ENCODE results near the gene B9D1. TPM values are rescaled to one million over a fixed set of nuclear protein-coding genes. Genes with fewer than 3 reads are reported as not detected.

Gene B9D1
- total RNA-seq, result 20.0 and 22.6 TPM in 2 replicates

GRCh38 chr17:19362277-19363113, at the start of gene B9D1:
Gene B9D1, minus strand, starts transcription at chr17:19362723. Its CDS starts 154 bp downstream, at chr17:19362569.
- no peak for DNase-seq (ENCODE audit: extremely low read depth, low read depth, low spot score)

GRCh38 chr17:19411631-19412030, 49.1 kb upstream of the B9D1 start:
- no peak for DNase-seq (ENCODE audit: extremely low read depth, low read depth, low spot score)

DNA sequence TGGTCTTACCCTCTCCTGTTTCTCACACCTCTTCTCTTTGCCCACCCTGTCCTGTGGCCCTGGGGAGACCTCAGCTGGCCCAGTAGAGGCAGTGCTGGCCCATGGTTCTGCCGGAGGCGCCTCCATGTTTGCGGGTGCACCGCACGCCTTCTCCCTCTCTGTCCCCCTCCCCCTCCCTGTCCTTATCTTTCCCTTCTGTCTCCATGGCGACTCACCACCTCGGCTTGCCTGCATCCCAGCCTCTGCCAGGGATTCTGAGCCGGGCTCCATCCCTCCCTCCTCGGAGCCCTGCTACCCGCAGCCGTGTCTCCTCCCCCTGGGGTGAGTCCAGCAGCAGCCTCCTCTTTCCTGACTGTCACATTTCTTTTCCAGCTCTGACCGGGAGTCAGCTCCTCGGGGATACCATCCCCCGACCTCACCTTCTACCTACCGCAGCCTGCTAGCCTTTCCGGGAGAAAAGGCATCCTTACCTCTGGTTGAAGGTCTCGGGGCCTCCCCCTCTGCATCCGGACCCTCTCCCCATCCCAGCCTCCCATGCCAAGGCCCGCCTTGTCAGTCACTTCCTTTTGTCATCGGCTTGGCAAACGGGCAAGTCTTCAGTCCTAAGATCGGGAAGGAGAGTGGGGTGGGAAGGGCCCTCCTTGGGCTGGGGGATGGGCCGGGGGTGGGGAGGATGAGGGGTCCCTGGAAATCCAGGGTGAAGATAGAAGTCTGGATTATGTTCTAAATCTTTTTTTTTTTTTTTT, 48.5 kb upstream of the B9D1 start, which contains the start of gene RNF112:
Gene RNF112, plus strand, starts transcription at position 358 of the 746 bp plus-strand sequence. Its CDS starts 177 bp downstream, at position 535.
- no peak for DNase-seq (ENCODE audit: extremely low read depth, low read depth, low spot score)

- DNase-seq (ENCODE audit: extremely low read depth, low read depth, low spot score), result no peak
Measured at GRCh38 chr17:19410091-19410490, 47.6 kb upstream of the B9D1 start.

DNA sequence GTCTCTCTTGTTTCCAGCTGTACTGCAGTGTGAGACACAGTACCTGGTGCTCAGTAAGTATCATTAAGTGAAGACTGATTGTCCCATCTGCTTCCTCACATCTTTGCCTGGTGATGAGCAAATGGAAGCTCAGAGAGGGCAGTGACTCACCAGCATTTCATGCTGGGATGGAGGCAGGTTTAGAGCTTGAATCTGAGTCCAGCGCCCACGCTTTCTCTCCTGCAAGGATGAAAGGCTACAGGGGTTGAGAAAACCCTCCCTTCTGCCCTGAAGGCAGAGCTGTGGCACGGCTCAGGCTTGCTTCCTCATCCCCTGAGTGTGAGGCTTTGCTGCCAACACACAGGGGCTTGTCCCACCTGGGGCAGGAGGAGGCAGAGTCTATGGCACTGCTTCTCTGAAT, 47.0 kb upstream of the B9D1 start:
- no peak for DNase-seq (ENCODE audit: extremely low read depth, low read depth, low spot score)

DNA sequence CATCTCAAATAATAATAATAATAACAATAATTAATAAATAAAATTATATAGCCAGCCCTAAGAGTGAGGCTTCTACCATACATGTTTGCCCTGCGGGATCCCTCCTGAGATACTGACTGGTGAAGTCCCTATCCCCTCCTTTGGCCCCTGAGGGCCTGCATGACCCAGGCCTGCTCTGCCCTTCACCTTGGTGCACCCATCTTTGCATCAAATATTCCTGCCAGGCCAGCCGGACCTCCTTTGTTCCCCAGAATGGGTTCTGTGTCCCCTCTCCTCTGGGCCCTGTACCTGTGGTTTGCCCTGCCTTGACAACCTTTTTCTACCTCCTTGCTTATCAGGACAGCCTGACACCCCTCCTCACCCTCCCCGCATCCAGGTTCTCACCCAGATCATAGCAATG, 46.5 kb upstream of the B9D1 start:
- DNase-seq (ENCODE audit: extremely low read depth, low read depth, low spot score), result no peak

DNA sequence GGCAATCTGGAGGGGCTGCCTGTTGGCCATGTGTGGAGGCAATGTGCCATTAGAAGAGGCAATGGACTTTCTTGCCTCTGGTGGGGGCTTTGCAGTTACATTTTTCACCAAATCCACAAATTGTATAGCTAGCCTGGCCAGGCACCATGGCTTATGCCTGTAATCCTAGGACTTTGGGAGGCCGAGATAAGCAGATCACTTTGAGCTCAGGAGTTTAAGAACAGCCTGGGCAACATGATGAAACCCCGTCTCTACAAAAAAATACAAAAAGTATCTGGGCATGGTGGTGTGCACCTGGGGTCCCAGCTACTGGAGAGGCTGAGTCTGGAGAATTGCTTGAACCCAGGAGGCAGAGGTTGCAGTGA, 45.8 kb upstream of the B9D1 start:
- DNase-seq (ENCODE audit: extremely low read depth, low read depth, low spot score), result no peak

DNA sequence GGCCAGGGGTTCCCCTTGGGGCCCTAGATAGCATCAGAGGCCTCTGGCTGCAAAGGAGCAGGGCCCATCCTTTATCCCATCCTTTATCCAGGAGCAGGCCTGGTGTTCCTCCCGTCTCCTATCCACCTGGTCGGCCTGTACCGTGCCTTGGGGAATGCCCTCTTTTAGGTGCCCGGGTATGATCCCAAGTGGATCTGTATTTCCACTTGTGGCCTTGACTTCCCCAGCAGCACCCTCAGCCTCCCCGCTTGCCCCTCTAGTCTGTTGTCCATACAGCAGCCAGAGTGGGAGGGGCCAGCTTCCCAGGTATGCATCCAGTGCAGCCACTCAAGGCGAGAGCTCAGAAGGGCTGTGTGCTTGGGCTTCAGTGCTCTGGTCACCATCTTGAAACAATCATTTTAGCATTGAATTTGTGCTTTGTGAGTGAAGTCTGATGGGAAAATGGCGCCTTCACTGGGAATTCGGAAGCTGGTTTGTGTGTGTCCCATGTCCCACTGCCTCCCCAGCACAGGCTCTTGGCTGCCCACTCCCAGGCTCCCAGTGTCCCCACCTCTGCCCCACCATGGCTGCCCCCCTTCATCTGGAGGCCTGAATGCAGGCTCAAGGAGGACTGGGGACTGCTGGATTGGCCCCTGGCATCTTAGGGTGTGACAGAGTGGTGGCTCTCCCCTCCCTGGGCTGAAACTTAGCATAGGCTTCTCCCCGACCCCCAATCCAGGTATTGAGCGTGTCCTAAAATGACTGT, 45.2 kb upstream of the B9D1 start:
- no peak for DNase-seq (ENCODE audit: extremely low read depth, low read depth, low spot score)

DNA sequence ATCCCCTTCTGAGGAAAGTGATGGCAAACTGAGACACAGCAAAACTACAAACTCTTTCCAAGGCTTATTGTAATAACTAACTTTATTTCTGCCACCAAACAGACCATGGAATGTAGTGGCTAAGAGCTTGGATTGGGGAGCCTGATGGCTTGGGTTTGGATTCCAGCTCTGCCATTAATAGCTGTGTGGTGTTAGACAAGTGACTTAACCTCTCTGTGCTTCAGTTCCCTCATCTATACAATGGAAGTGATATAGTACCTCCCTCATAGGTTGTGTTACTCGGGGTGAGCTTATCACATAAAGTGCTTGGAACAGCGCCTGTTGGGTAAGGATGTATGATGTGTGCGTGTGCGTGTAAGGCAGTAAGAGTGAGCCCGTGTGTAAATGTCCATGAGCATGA, 42.6 kb upstream of the B9D1 start:
- no peak for DNase-seq (ENCODE audit: extremely low read depth, low read depth, low spot score)

GRCh38 chr17:19404264-19404663, 41.7 kb upstream of the B9D1 start:
- no peak for DNase-seq (ENCODE audit: extremely low read depth, low read depth, low spot score)

- no peak for DNase-seq (ENCODE audit: extremely low read depth, low read depth, low spot score)
Measured at GRCh38 chr17:19403021-19403420, 40.5 kb upstream of the B9D1 start.

GRCh38 chr17:19402171-19402570, 39.6 kb upstream of the B9D1 start:
- DNase-seq (ENCODE audit: extremely low read depth, low read depth, low spot score), result no peak

GRCh38 chr17:19401321-19402010, 38.9 kb upstream of the B9D1 start:
- DNase-seq (ENCODE audit: extremely low read depth, low read depth, low spot score), result no peak

DNA sequence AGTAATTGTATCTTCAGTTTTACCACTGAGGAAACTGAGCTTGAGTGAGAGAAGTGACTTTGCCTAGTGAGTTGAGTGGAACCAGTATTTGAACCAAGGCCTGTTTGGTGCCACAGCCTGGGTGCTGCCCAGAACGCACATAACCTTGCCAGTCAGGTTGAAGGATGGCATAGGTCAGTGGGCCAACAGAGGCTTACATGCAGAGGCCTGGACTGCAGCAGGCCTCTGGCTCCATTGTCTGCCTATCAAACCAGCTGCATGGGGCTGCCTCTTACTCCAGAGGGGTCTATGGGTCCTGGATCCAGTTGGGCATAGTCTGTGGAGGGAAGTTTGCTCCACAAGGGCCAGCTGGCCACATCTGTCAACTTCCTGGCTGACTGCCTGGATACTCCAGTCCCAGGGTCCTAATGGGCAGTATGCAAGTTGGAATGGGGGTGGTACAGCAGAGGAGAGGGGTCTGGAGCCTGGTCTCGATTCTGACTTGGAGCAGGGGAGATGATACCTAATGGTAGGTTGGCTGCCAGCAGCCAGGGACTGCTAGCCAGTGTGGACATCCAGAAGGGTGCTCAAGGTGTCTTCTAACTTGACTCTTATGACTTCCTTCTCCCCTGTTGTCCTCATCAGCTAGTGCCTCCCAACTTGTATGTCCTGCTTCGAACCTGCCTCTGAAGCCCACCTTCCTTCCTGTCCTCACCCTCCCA, 37.4 kb upstream of the B9D1 start:
- DNase-seq (ENCODE audit: extremely low read depth, low read depth, low spot score), result no peak

DNA sequence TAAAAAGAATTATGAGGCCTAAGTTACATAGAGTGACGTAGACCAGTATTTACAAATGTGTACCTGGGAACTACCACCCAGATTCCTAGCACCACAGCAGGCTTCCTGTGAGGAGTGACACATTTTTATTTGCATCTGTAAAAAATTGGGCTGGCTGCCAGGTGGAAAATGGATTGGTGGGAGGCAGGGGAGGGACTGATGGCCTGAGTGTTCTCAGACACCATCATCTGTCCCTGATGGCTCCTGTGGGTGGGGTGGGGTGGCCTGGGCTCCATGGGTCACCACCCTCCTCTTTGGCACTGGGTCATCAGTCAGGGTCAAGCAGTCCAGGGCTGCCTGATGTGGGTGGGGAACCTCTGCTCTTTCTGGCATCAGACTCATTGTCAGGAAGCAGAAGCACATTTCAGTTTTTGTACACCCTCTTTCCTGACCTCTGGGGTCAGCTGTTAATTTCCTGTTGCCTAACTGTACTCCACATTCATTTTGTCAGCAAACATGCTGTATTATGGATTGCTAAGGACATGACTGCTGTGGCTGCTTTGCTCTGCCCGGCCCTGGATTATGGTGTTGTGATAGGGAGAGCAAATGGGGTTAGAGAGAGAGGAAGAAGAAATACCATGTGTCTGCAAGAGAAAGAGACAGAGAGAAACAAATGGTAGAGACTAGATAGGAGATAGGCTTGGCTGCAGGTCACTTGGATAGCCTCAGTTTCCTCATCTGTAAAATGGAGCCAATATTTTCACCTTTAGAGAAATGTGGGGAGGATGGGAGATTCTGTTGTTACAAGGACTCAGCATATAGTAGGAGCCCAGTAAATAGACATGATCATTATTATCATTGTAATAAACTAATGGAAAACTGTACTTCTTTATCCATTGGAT, 36.0 kb upstream of the B9D1 start:
- peak; percentile 65 for DNase-seq (ENCODE audit: extremely low read depth, low read depth, low spot score)

DNA sequence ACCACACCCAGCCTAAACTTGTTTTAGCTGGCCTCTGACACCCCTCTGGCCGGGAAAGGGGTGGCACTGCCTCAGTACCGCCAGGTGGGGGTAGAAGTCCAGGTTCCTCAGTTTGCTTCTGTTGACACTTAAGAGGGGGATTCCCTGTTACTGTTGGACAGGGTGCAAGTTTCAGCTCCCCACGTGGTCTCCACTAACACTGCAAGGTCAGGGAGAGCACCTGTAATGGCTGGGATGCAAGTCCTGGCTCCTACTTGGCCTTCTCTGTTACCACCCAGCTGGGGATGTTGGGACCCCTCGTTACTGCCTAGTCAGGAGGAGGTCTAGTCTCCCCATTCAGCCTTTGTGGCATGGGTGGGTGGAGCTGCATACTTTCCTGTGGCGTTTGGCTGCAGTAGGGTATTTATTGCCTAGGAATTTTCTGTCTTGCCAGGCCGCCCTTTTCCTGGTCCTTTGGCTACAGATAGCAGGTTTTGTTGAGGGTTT, 35.1 kb upstream of the B9D1 start:
- DNase-seq (ENCODE audit: extremely low read depth, low read depth, low spot score), result no peak

GRCh38 chr17:19392303-19392702, 29.8 kb upstream of the B9D1 start:
- no peak for DNase-seq (ENCODE audit: extremely low read depth, low read depth, low spot score)

DNA sequence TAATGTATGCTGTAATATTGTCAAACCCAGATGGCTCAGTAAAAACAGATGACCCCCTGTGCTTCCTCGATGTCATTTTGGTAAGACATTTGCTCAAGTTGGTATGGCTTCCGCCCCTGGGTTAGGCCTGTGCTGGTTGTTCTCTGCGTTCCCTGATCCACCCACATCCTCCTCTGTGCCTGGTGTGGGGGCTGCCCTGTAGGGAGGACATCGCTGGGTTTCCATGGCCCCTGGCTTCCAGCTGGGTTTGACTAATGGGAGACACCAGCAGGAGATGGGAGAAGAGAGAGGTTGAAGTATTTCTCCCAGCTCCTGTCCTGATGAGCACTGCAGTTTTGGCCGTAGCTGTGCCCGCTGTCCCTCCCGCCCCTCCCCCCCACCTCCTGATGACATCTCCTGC, 28.9 kb upstream of the B9D1 start:
- DNase-seq (ENCODE audit: extremely low read depth, low read depth, low spot score), result no peak

GRCh38 chr17:19390951-19391350, 28.4 kb upstream of the B9D1 start:
- DNase-seq (ENCODE audit: extremely low read depth, low read depth, low spot score), result no peak

Data from glomerular endothelial cell (primary cell).